Measurements from ENCODE around the gene CRYGD. TPM values are rescaled to one million over a fixed set of nuclear protein-coding genes. Genes with fewer than 3 reads are reported as not detected.

CRYGD gene
- total RNA-seq, 4 donors from 2014 or later, result not detected

Other genes starting within 250 kb of the CRYGD start
- 10 to 100 TPM; 42.2 to 53.0 (median 44.5) TPM for gene PLEKHM3, start 99.0 kb downstream of the CRYGD start, total RNA-seq
- not detected for gene CRYGC, start 5.3 kb upstream of the CRYGD start, total RNA-seq
- not detected for gene CRYGB, start 21.6 kb upstream of the CRYGD start, total RNA-seq
- gene CRYGA, start 39.1 kb upstream of the CRYGD start, total RNA-seq, result not detected
- not detected for gene C2orf80, start 65.5 kb upstream of the CRYGD start, total RNA-seq
- 10 to 100 TPM; 53.9 to 90.2 (median 61.6) TPM for gene IDH1, start 130.5 kb upstream of the CRYGD start, total RNA-seq
- gene PIKFYVE, start 141.7 kb upstream of the CRYGD start, total RNA-seq, result 10 to 100 TPM; 35.2 to 51.3 (median 41.7) TPM

All from thyroid gland (tissue), 4 donors.